Nephron (organoid): ENCODE data around the gene SLC22A23.

Experiments
- H3K27ac Mint-ChIP-seq, 3 experiments: 2 replicates each; pipeline ENCODE4 v1.8.0; 2020; ENCODE audit warnings: mixed read lengths in 3 of 3, mild to moderate bottlenecking in 2 of 3, moderate library complexity in 1 of 3
- H3K27me3 Mint-ChIP-seq: 2 replicates; pipeline ENCODE4 v1.8.0; 2021; ENCODE audit warnings: low read depth, mild to moderate bottlenecking, moderate library complexity, mixed read lengths
- H3K36me3 Mint-ChIP-seq: 2 replicates; pipeline ENCODE4 v1.8.0; 2020; ENCODE audit warnings: low read depth, mixed read lengths
- H3K4me1 Mint-ChIP-seq: 2 replicates; pipeline ENCODE4 v1.8.0; 2020; ENCODE audit warnings: mixed read lengths
- H3K4me3 Mint-ChIP-seq, 3 experiments: 2 replicates each; pipeline ENCODE4 v1.8.0; 2020; ENCODE audit warnings: mild to moderate bottlenecking in 3 of 3, mixed read lengths in 3 of 3, moderate library complexity in 2 of 3
- H3K9me3 Mint-ChIP-seq: 2 replicates; pipeline ENCODE4 v1.8.0; 2020; ENCODE audit warnings: mixed read lengths
- CTCF ChIP-seq, 3 experiments: fragments of 200-600 bp; sonication (generic); IDR thresholded peaks; one replicate each; pipeline ENCODE4 v1.5.0; 2021; ENCODE audit warnings: antibody characterized with exemption in 3 of 3; ENCODE audit not compliant: unreplicated experiment in 3 of 3

The SLC22A23 gene

GRCh38 chr6:3489961-3490624 lies 33.2 kb upstream of the SLC22A23 start:
- Mint-ChIP-seq H3K4me3 (no peak overlapping the region), H3K9me3 (peaks cover 2% of the 10 kb centered on the region), H3K36me3 (no peaks in the 10 kb centered on the region), H3K27ac (no peak overlapping the region), H3K4me1 (peaks cover 6% of the 10 kb centered on the region), H3K27me3 (peaks cover 33% of the 10 kb centered on the region)
- no peak for TF ChIP-seq CTCF (IDR thresholded peaks at IDR 0.05; ENCODE audit: unreplicated experiment in 3 of 3)

GRCh38 chr6:3489027-3489757 lies 32.3 kb upstream of the SLC22A23 start:
- Mint-ChIP-seq H3K27ac (no peak overlapping the region), H3K4me1 (peaks cover 6% of the 10 kb centered on the region), H3K36me3 (no peaks in the 10 kb centered on the region), H3K4me3 (no peak overlapping the region), H3K9me3 (peaks cover 2% of the 10 kb centered on the region), H3K27me3 (peaks cover 37% of the 10 kb centered on the region)
- no peak for TF ChIP-seq CTCF (IDR thresholded peaks at IDR 0.05; ENCODE audit: unreplicated experiment in 3 of 3)

- Mint-ChIP-seq H3K4me1 (peaks cover 6% of the 10 kb centered on the region), H3K27me3 (peaks cover 31% of the 10 kb centered on the region), H3K4me3 (no peak overlapping the region), H3K27ac (no peak overlapping the region), H3K9me3 (peaks cover 11% of the 10 kb centered on the region), H3K36me3 (no peaks in the 10 kb centered on the region)
- TF ChIP-seq CTCF (IDR thresholded peaks at IDR 0.05; ENCODE audit: unreplicated experiment in 3 of 3), result no peak
Measured at GRCh38 chr6:3484946-3485345, 28.1 kb upstream of the SLC22A23 start.

- H3K9me3 Mint-ChIP-seq, result peaks cover 14% of the 10 kb centered on the region
- H3K4me3 Mint-ChIP-seq, result no peak overlapping the region
- no peak for TF ChIP-seq CTCF (IDR thresholded peaks at IDR 0.05; ENCODE audit: unreplicated experiment in 3 of 3)
- no peak overlapping the region for H3K27ac Mint-ChIP-seq
- H3K27me3 Mint-ChIP-seq, result peaks cover 31% of the 10 kb centered on the region
- H3K4me1 Mint-ChIP-seq, result peaks cover 3% of the 10 kb centered on the region
- H3K36me3 Mint-ChIP-seq, result no peaks in the 10 kb centered on the region
Measured at GRCh38 chr6:3484192-3484591, 27.3 kb upstream of the SLC22A23 start.

- H3K4me3 Mint-ChIP-seq, result no peak overlapping the region
Measured at GRCh38 chr6:3483675-3484074, 26.8 kb upstream of the SLC22A23 start.

More at GRCh38 chr6:3483675-3484074, 26.8 kb upstream of the SLC22A23 start:
- no peaks in the 10 kb centered on the region for H3K36me3 Mint-ChIP-seq
- H3K4me1 Mint-ChIP-seq, result no peaks in the 10 kb centered on the region
- no peak for TF ChIP-seq CTCF (IDR thresholded peaks at IDR 0.05; ENCODE audit: unreplicated experiment in 3 of 3)
- H3K9me3 Mint-ChIP-seq, result peaks cover 14% of the 10 kb centered on the region
- H3K27ac Mint-ChIP-seq, result no peak overlapping the region
- peaks cover 28% of the 10 kb centered on the region for H3K27me3 Mint-ChIP-seq
